B cell (primary cell): ENCODE data around the gene PLA2G12B. TPM values are rescaled to one million over a fixed set of nuclear protein-coding genes. Genes with fewer than 3 reads are reported as not detected.

ENCODE experiments used
- ATAC-seq: fragments of 200-7000 bp; cut with Tn5 transposase; one replicate; pipeline ENCODE4 v1.10.0; 2021; ENCODE audit warnings: low read depth, mild to moderate bottlenecking, moderate number of reproducible peaks, moderate library complexity
- CTCF ChIA-PET: fragments of 350-600 bp; sonication (Branson Sonifier 250); formaldehyde crosslinking; loops from one replicate; lab custom pipeline; 2021; ENCODE audit warnings: antibody characterized with exemption, inconsistent platforms; lab: Charles Lee
- POLR2A ChIA-PET: fragments of 350-600 bp; sonication (Branson Sonifier 250); formaldehyde crosslinking; loops from one replicate; lab custom pipeline; 2021; ENCODE audit warnings: antibody characterized with exemption; lab: Charles Lee
- DNase-seq: peaks from one replicate; pipeline ENCODE4 v3.0.0; 2013
- H2AFZ ChIP-seq: 2 replicates; pipeline ENCODE4 v1.6.1; 2012; ENCODE audit warnings: mild to moderate bottlenecking, low read depth, low read length; ENCODE audit not compliant: insufficient read depth, poor library complexity, severe bottlenecking
- H3K27ac ChIP-seq, 2 donors: 1 replicate in 1 of 2; 2 replicates in 1 of 2; pipeline ENCODE4 v1.5.1; 2012 to 2013; ENCODE audit warnings: low read length in 2 of 2, mild to moderate bottlenecking in 2 of 2, moderate library complexity in 1 of 2
- H3K27me3 ChIP-seq, 4 experiments: fragments of 200-600 bp in 1 of 4; sonication (generic) in 1 of 4; replicated peaks in 1 of 4; 1 replicate in 2 of 4; 2 replicates in 2 of 4; pipeline versions ENCODE4 v1.6.1 to v1.7.0; 2013 to 2016; ENCODE audit warnings: low read length in 3 of 4, mild to moderate bottlenecking in 2 of 4, mixed read lengths in 1 of 4, moderate library complexity in 1 of 4; ENCODE audit not compliant: insufficient read depth in 4 of 4, control insufficient read depth in 3 of 4; ENCODE audit errors: control extremely low read depth in 1 of 4
- H3K36me3 ChIP-seq, 2 experiments: replicated peaks in 1 of 2; 1 replicate in 1 of 2; 2 replicates in 1 of 2; pipeline versions ENCODE4 v1.6.1 to v1.7.1; 2013; ENCODE audit warnings: low read length in 1 of 2; ENCODE audit not compliant: insufficient read depth in 2 of 2, control insufficient read depth in 1 of 2; ENCODE audit errors: control extremely low read depth in 1 of 2, extremely low read depth in 1 of 2
- H3K4me1 ChIP-seq, 2 donors: fragments of 200-600 bp in 1 of 2; sonication (generic) in 1 of 2; 1 replicate in 1 of 2; 2 replicates in 1 of 2; pipeline versions ENCODE4 v1.5.1 to v1.6.1; 2013 to 2017; ENCODE audit warnings: low read length in 2 of 2; ENCODE audit not compliant: control insufficient read depth in 2 of 2, insufficient read depth in 2 of 2
- H3K4me2 ChIP-seq: replicated peaks from 2 replicates; pipeline ENCODE3; 2012; ENCODE audit warnings: mild to moderate bottlenecking, low read depth, low read length; ENCODE audit not compliant: poor library complexity, severe bottlenecking
- H3K4me3 ChIP-seq, 5 experiments: fragments of 200-600 bp in 1 of 5; sonication (generic) in 1 of 5; 1 replicate in 3 of 5; 2 replicates in 2 of 5; pipeline versions ENCODE4 v1.5.1 to v1.7.0; 2011 to 2016; ENCODE audit warnings: low read length in 4 of 5, mild to moderate bottlenecking in 4 of 5, low read depth in 2 of 5, control low read depth in 1 of 5, moderate library complexity in 1 of 5; ENCODE audit not compliant: insufficient read depth in 1 of 5; ENCODE audit errors: control extremely low read depth in 1 of 5, extremely low read depth in 1 of 5
- H3K79me2 ChIP-seq: fragments of 200-600 bp; sonication (generic); one replicate; pipeline ENCODE4 v1.6.0; 2016; ENCODE audit warnings: low read length; ENCODE audit not compliant: control insufficient read depth, insufficient read depth
- H3K9ac ChIP-seq: fragments of 200-600 bp; sonication (generic); 2 replicates; pipeline ENCODE4 v1.6.1; 2017; ENCODE audit warnings: mild to moderate bottlenecking, low read length, moderate library complexity
- H3K9me3 ChIP-seq, 3 donors: one replicate each; pipeline versions ENCODE4 v1.6.1 to v1.7.1; 2013; ENCODE audit warnings: low read length in 2 of 3; ENCODE audit not compliant: control insufficient read depth in 2 of 3, insufficient read depth in 1 of 3; ENCODE audit errors: control extremely low read depth in 1 of 3
- H4K20me1 ChIP-seq: 2 replicates; pipeline ENCODE4 v1.6.0; 2012; ENCODE audit warnings: mild to moderate bottlenecking, low read length; ENCODE audit not compliant: insufficient read depth, control insufficient read depth, poor library complexity, severe bottlenecking
- H3K27ac Mint-ChIP-seq: one replicate; pipeline ENCODE4 v1.8.0; 2021; ENCODE audit warnings: mixed read lengths
- H3K27me3 Mint-ChIP-seq: one replicate; pipeline ENCODE4 v1.8.0; 2021; ENCODE audit warnings: mixed read lengths
- H3K4me1 Mint-ChIP-seq: one replicate; pipeline ENCODE4 v1.8.0; 2021; ENCODE audit warnings: mixed read lengths
- H3K4me3 Mint-ChIP-seq: one replicate; pipeline ENCODE4 v1.8.0; 2021; ENCODE audit warnings: mixed read lengths
- H3K9me3 Mint-ChIP-seq: one replicate; pipeline ENCODE4 v1.8.0; 2022; ENCODE audit warnings: mixed read lengths; ENCODE audit not compliant: insufficient read depth
- EZH2 ChIP-seq: IDR thresholded peaks from 2 replicates; pipeline ENCODE4 v1.6.1; 2012; ENCODE audit warnings: borderline replicate concordance, low read depth, mild to moderate bottlenecking, moderate library complexity, low read length; ENCODE audit not compliant: insufficient read depth, poor library complexity, severe bottlenecking
- WGBS: methylation state at CpG from one replicate; pipeline ENCODE4 v1.1.5; 2013; ENCODE audit warnings: missing lambda C conversion rate; ENCODE audit not compliant: insufficient coverage; 5-methylcytosine and 5-hydroxymethylcytosine counted together
- intact Hi-C: fragments of 100-400 bp; cut with micrococcal nuclease; formaldehyde crosslinking; loops from one replicate; pipeline ENCODE4 v1.10.0; 2022
- polyA plus RNA-seq: library from polyadenylated mRNA; depleted of rRNA; stranded (reverse); fragments of >200 nt; gene quantifications from 2 replicates; pipeline ENCODE4 v1.2.3, GENCODE V29; 2012
- total RNA-seq, 2 donors: library from RNA; stranded (reverse); fragments of 120-200 nt in 1 of 2; gene quantifications; 1 replicate in 1 of 2; 2 replicates in 1 of 2; pipeline versions ENCODE4 v1.2.3 to v1.2.4, GENCODE V29; 2013 to 2022
- TF ChIP-seq, protein P1 (sequence below): fragments of 200-600 bp; IDR thresholded peaks from one replicate; pipeline ENCODE4 v1.8.0; 2022; ENCODE audit warnings: antibody characterized with exemption, mild to moderate bottlenecking

PLA2G12B gene
- total and polyA plus RNA-seq, 2 donors (not counting 1 experiment from before 2014, with no cell fraction given) = not detected

DNA sequence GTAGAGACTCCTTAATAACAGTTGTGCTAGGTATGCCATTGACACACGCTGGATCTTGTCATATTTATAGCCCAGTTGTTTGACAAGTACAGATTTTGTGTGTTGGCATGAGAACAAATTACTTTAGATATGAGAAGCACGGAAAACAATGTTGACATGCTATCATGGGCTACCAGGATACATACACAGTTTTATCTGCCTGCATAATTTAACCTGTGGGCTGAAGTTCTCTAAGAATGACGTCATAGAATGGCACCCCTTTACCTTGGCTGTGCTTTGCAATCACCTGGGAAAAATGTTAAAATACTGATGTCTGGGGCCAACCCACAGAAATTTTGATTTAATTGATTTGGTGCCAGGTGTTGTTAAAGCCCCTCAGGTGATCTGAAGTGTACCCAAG lies 2.8 kb downstream of the PLA2G12B start:
- Mint-ChIP-seq H3K9me3 (no peaks in the 10 kb centered on the region), H3K4me3 (no peak overlapping the region), H3K4me1 (no peaks in the 10 kb centered on the region), H3K27ac (no peak overlapping the region), H3K27me3 (peaks cover 20% of the 10 kb centered on the region)
- no peak overlapping the region for H3K4me2 ChIP-seq
- POLR2A ChIA-PET = no interaction called here
- H3K4me3 ChIP-seq = no peak overlapping the region
- no peaks in the 10 kb centered on the region for H3K4me1 ChIP-seq
- H3K36me3 ChIP-seq = no peaks in the 10 kb centered on the region
- no peak overlapping the region for H3K9ac ChIP-seq
- no peak for DNase-seq
- ATAC-seq = no peak
- TF ChIP-seq, protein P1, sequence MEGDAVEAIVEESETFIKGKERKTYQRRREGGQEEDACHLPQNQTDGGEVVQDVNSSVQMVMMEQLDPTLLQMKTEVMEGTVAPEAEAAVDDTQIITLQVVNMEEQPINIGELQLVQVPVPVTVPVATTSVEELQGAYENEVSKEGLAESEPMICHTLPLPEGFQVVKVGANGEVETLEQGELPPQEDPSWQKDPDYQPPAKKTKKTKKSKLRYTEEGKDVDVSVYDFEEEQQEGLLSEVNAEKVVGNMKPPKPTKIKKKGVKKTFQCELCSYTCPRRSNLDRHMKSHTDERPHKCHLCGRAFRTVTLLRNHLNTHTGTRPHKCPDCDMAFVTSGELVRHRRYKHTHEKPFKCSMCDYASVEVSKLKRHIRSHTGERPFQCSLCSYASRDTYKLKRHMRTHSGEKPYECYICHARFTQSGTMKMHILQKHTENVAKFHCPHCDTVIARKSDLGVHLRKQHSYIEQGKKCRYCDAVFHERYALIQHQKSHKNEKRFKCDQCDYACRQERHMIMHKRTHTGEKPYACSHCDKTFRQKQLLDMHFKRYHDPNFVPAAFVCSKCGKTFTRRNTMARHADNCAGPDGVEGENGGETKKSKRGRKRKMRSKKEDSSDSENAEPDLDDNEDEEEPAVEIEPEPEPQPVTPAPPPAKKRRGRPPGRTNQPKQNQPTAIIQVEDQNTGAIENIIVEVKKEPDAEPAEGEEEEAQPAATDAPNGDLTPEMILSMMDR = no peak
- no peak for TF ChIP-seq EZH2
- H3K9me3 ChIP-seq = no peaks in the 10 kb centered on the region
- no peak overlapping the region for H2AFZ ChIP-seq
- no peak overlapping the region for H3K27ac ChIP-seq
- intact Hi-C loops = no loop called here
- CTCF ChIA-PET = no interaction called here
- 80% methylated on average over 1 of the region's 3 CpGs for WGBS
- H3K27me3 ChIP-seq = peaks cover 0 to 4% (median 0%) of the 10 kb centered on the region in 4 experiments
- no peaks in the 10 kb centered on the region for H3K79me2 ChIP-seq
- no peaks in the 10 kb centered on the region for H4K20me1 ChIP-seq

DNA sequence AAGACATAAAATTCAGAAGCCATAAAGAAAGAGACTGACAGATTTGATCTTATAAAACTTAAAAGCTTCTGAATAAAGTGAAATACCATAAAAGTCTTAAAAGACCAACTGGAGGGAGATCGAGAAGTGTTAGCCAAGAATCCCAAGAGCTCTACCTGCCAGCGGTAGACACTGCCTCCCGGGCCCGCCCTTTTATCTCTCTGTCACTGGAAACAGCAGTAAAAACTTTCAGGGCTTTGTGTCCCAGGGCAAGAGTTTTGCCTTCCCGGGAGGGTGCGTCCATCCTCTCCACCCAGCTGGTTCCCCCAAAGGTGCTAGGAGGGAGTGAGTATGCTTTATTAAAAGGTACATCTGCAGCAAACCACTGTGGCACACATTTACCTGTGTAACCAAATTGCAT lies 5.8 kb downstream of the PLA2G12B start:
- Mint-ChIP-seq H3K27me3 (peaks cover 18% of the 10 kb centered on the region), H3K4me3 (no peak overlapping the region), H3K9me3 (no peaks in the 10 kb centered on the region), H3K27ac (no peak overlapping the region), H3K4me1 (no peaks in the 10 kb centered on the region)
- H2AFZ ChIP-seq = no peak overlapping the region
- peaks cover 0 to 4% (median 0%) of the 10 kb centered on the region in 3 donors for H3K9me3 ChIP-seq
- no peaks in the 10 kb centered on the region for H3K79me2 ChIP-seq
- ChIA-PET POLR2A (no interaction called here), CTCF (no interaction called here)
- ATAC-seq (no peak), DNase-seq (no peak)
- H3K4me2 ChIP-seq = no peak overlapping the region
- H3K4me3 ChIP-seq = no peak overlapping the region
- no peak overlapping the region for H3K27ac ChIP-seq
- TF ChIP-seq EZH2 = no peak
- TF ChIP-seq, protein P1 = no peak
- WGBS = 84% methylated on average over 4 of the region's 6 CpGs
- intact Hi-C loops = no loop called here
- peaks cover 0 to 7% (median 2%) of the 10 kb centered on the region in 4 experiments for H3K27me3 ChIP-seq
- H3K36me3 ChIP-seq = no peaks in the 10 kb centered on the region
- H3K9ac ChIP-seq = no peak overlapping the region
- no peaks in the 10 kb centered on the region for H4K20me1 ChIP-seq
- H3K4me1 ChIP-seq = no peaks in the 10 kb centered on the region
